SK-N-SH (cell line): ENCODE measurements around the gene RAPGEF2. TPM values are rescaled to one million over a fixed set of nuclear protein-coding genes. Genes with fewer than 3 reads are reported as not detected.
"Not testable (repeated sequence)": the region's sequence is repeated elsewhere in the genome, so short reads cannot be mapped to it uniquely, and the experiment has no call there.

ENCODE experiments used
- CTCF ChIA-PET: fragments of 300-600, 350-600 bp; formaldehyde crosslinking; extraction: SDS; loops from one replicate; lab custom pipeline; 2021; lab: Yijun Ruan, JAX
- POLR2A ChIA-PET: fragments of 350-600 bp; sonication (Branson Sonifier 250); formaldehyde crosslinking; extraction: SDS; loops from one replicate; lab custom pipeline; 2020; ENCODE audit warnings: antibody characterized with exemption, inconsistent platforms; lab: Yijun Ruan, JAX
- DNase-seq: peaks from one replicate; pipeline ENCODE4 v3.0.0; 2012
- H2AFZ ChIP-seq: fragments of 200-600 bp; sonication (generic); 2 replicates; pipeline ENCODE4 v1.8.1; 2016; ENCODE audit warnings: antibody characterized with exemption, mild to moderate bottlenecking, low read depth
- H3F3A ChIP-seq: fragments of 200-600 bp; sonication (generic); replicated peaks from 2 replicates; pipeline ENCODE3; 2016; ENCODE audit warnings: antibody characterized with exemption, mild to moderate bottlenecking; ENCODE audit not compliant: insufficient read depth
- H3K27ac ChIP-seq, 2 experiments: fragments of 200-500 bp in 1 of 2; fragments of 200-600 bp in 1 of 2; sonication (Bioruptor generic) in 1 of 2; sonication (generic), shearing (Covaris generic) in 1 of 2; 2 replicates each; pipeline versions ENCODE4 v1.5.1 to v1.6.1; 2014 to 2016; ENCODE audit warnings: low read depth in 2 of 2, inconsistent platforms in 1 of 2, low read length in 1 of 2, mild to moderate bottlenecking in 1 of 2, mixed read lengths in 1 of 2
- H3K27me3 ChIP-seq: fragments of 200-600 bp; sonication (generic), shearing (Covaris generic); 2 replicates; pipeline ENCODE4 v1.6.1; 2016; ENCODE audit warnings: mixed run types; ENCODE audit not compliant: insufficient read depth
- H3K36me3 ChIP-seq, 2 experiments: fragments of 200-500 bp in 1 of 2; fragments of 200-600 bp in 1 of 2; sonication (Bioruptor generic) in 1 of 2; sonication (generic) in 1 of 2; replicated peaks in 1 of 2; 2 replicates each; pipeline versions ENCODE3 to v1.5.1; 2014 to 2016; ENCODE audit warnings: low read length in 1 of 2, mild to moderate bottlenecking in 1 of 2; ENCODE audit not compliant: insufficient read depth in 2 of 2, control insufficient read depth in 1 of 2
- H3K4me1 ChIP-seq, 2 experiments: fragments of 200-500 bp in 1 of 2; fragments of 200-600 bp in 1 of 2; sonication (Bioruptor generic) in 1 of 2; sonication (generic), shearing (Covaris generic) in 1 of 2; 2 replicates each; pipeline versions ENCODE4 v1.5.1 to v1.6.1; 2014 to 2016; ENCODE audit warnings: low read depth in 1 of 2, low read length in 1 of 2, mixed run types in 1 of 2; ENCODE audit not compliant: insufficient read depth in 2 of 2, control insufficient read depth in 1 of 2
- H3K4me2 ChIP-seq: fragments of 200-600 bp; sonication (generic), shearing (Covaris generic); 2 replicates; pipeline ENCODE4 v1.6.1; 2017; ENCODE audit warnings: mixed run types
- H3K4me3 ChIP-seq, 2 experiments: fragments of 200-500 bp in 1 of 2; fragments of 200-600 bp in 1 of 2; sonication (Bioruptor generic) in 1 of 2; sonication (generic), shearing (Covaris generic) in 1 of 2; 2 replicates each; pipeline versions ENCODE4 v1.5.1 to v1.8.1; 2014 to 2016; ENCODE audit warnings: low read depth in 2 of 2, inconsistent platforms in 1 of 2, low read length in 1 of 2, mild to moderate bottlenecking in 1 of 2, mixed read lengths in 1 of 2, moderate library complexity in 1 of 2
- H3K79me2 ChIP-seq: fragments of 200-600 bp; sonication (generic); 2 replicates; pipeline ENCODE4 v1.8.1; 2017; ENCODE audit warnings: mild to moderate bottlenecking; ENCODE audit not compliant: insufficient read depth
- H3K9ac ChIP-seq: fragments of 200-600 bp; sonication (generic); 2 replicates; pipeline ENCODE4 v1.6.1; 2017; ENCODE audit warnings: mixed run types
- H3K9me2 ChIP-seq: fragments of 200-600 bp; sonication (generic); 2 replicates; pipeline ENCODE4 v1.6.1; 2017; ENCODE audit warnings: mixed run types
- H3K9me3 ChIP-seq: fragments of 200-600 bp; sonication (generic); 2 replicates; pipeline ENCODE4 v1.6.1; 2017; ENCODE audit warnings: mixed run types, mild to moderate bottlenecking, moderate library complexity
- H4K20me1 ChIP-seq: fragments of 200-600 bp; sonication (generic); 2 replicates; pipeline ENCODE4 v1.6.1; 2017; ENCODE audit warnings: mild to moderate bottlenecking, mixed run types; ENCODE audit not compliant: insufficient read depth
- CHD2 ChIP-seq: fragments of 150-350 bp; IDR thresholded peaks from 2 replicates; pipeline ENCODE4 v1.6.1; 2018; ENCODE audit warnings: low read length; ENCODE audit not compliant: partially characterized antibody
- EP300 ChIP-seq, 2 experiments: IDR thresholded peaks; 2 replicates each; pipeline versions ENCODE4 v1.4.0 to v1.6.1; 2012; ENCODE audit warnings: borderline replicate concordance in 1 of 2, low read depth in 1 of 2, low read length in 1 of 2
- FOSL2 ChIP-seq: IDR thresholded peaks from 2 replicates; pipeline ENCODE4 v1.4.0; 2012; ENCODE audit warnings: low read depth, mild to moderate bottlenecking, moderate library complexity, borderline replicate concordance
- IRF3 ChIP-seq: fragments of 150-350 bp; IDR thresholded peaks from 2 replicates; pipeline ENCODE4 v1.6.1; 2016; ENCODE audit warnings: mild to moderate bottlenecking, low read depth, low read length
- JUND ChIP-seq: IDR thresholded peaks from 2 replicates; pipeline ENCODE4 v1.4.0; 2012
- NRF1 ChIP-seq: IDR thresholded peaks from 2 replicates; pipeline ENCODE4 v1.6.1; 2012; ENCODE audit warnings: low read depth, mild to moderate bottlenecking, low read length
- POLR2AphosphoS5 ChIP-seq: IDR thresholded peaks from 2 replicates; pipeline ENCODE4 v1.6.1; 2012; ENCODE audit warnings: low read depth, low read length
- SMC3 ChIP-seq: IDR thresholded peaks from 2 replicates; pipeline ENCODE4 v1.6.1; 2012; ENCODE audit warnings: low read depth, low read length, improper control_type of control experiment
- TCF12 ChIP-seq: IDR thresholded peaks from 2 replicates; pipeline ENCODE4 v1.4.0; 2012
- USF2 ChIP-seq: fragments of 150-350 bp; IDR thresholded peaks from 2 replicates; pipeline ENCODE4 v1.6.1; 2017; ENCODE audit warnings: antibody characterized with exemption, low read length, low read depth, borderline replicate concordance
- ZBTB33 ChIP-seq: IDR thresholded peaks from 2 replicates; pipeline ENCODE4 v1.4.0; 2012; ENCODE audit warnings: low read depth, borderline replicate concordance
- WGBS: methylation state at CpG from one replicate; pipeline ENCODE4 v1.1.6; 2017; ENCODE audit warnings: low lambda C conversion rate; 5-methylcytosine and 5-hydroxymethylcytosine counted together
- polyA plus RNA-seq, 3 experiments: library from polyadenylated mRNA; depleted of rRNA; stranded (reverse); fragments of >200 nt; gene quantifications; 2 replicates each; pipeline ENCODE4 v1.2.3, GENCODE V29; 2012

The RAPGEF2 gene
- polyA plus RNA-seq, 1 of the 3 experiments (the other 2 are of a cell fraction): 19.2 TPM

- Histone ChIP-seq H2AFZ (no peak overlapping the region), H3K27me3 (no peaks in the 10 kb centered on the region), H3K36me3 (peaks cover 0 to 21% of the 10 kb centered on the region in 2 experiments), H3K4me3 (no peak overlapping the region), H3K9ac (no peak overlapping the region), H3K79me2 (peaks cover 3% of the 10 kb centered on the region; the same call in 1 of the 2 replicates), H3K4me2 (no peak overlapping the region)
- ChIA-PET CTCF (interaction anchor here (1.4 kb wide), 1 partner anchor 34 kb away, joined by 3 read pairs; no protein-coding TSS in a partner anchor), POLR2A (no interaction called here)
- TF ChIP-seq USF2 (no peak), IRF3 (no peak), POLR2AphosphoS5 (no peak), ZBTB33 (no peak), EP300 (IDR thresholded peaks at IDR 0.05; ENCODE audit: borderline replicate concordance in 1 of 2, low read depth in 1 of 2, low read length in 1 of 2) (no peak), SMC3 (no peak), CHD2 (no peak), NRF1 (no peak), FOSL2 (no peak), JUND (no peak), TCF12 (no peak)
- TF ChIP-seq, all 33 proteins: peak for 0
- DNase-seq: no peak
- H4K20me1 ChIP-seq: no peaks in the 10 kb centered on the region
- no peaks in the 10 kb centered on the region for H3K9me3 ChIP-seq
- H3F3A ChIP-seq: peaks cover 6% of the 10 kb centered on the region
- no peak overlapping the region for H3K27ac ChIP-seq
- H3K4me1 ChIP-seq: peaks cover 0 to 11% of the 10 kb centered on the region in 2 experiments; a peak in 2 of 4 replicates
- 98% methylated on average over 21 of the region's 35 CpGs for WGBS
- no peaks in the 10 kb centered on the region for H3K9me2 ChIP-seq
These were observed 148.0 kb downstream of the RAPGEF2 start for GRCh38 chr4:159250751-159251325.

- WGBS: 98% methylated on average over 13 of the region's 14 CpGs
- H3K27ac ChIP-seq, H3K4me2 ChIP-seq, DNase-seq, H3K27me3 ChIP-seq, H3K9me2 ChIP-seq, H3K9ac ChIP-seq, H3K9me3 ChIP-seq, H2AFZ ChIP-seq, H4K20me1 ChIP-seq, H3K4me3 ChIP-seq, POLR2A ChIA-PET, H3F3A ChIP-seq: not testable (repeated sequence)
- peaks cover 0 to 27% of the 10 kb centered on the region in 2 experiments for H3K36me3 ChIP-seq
- peaks cover 0 to 11% of the 10 kb centered on the region in 2 experiments; a peak in 2 of 4 replicates for H3K4me1 ChIP-seq
- CTCF ChIA-PET: interaction anchor here (1.4 kb wide), 1 partner anchor 34 kb away, joined by 3 read pairs; no protein-coding TSS in a partner anchor
- H3K79me2 ChIP-seq: peaks cover 10% of the 10 kb centered on the region; the same call in 1 of the 2 replicates
These were observed 148.7 kb downstream of the RAPGEF2 start for GRCh38 chr4:159251580-159251979.
